A204.1 (cell line): Measurements from ENCODE around the gene PSMA3.
"Not testable (repeated sequence)": the region's sequence is repeated elsewhere in the genome, so short reads cannot be mapped to it uniquely, and the experiment has no call there.

Source experiments
- FAIRE-seq: peaks from 2 replicates; lab custom pipeline; 2012; peaks lifted over from hg19 to GRCh38; lab: Jason Lieb, UNC

The PSMA3 gene

GRCh38 chr14:58244556-58245387 lies at the start of gene PSMA3:
TSS of gene PSMA3 (plus strand) at chr14:58244843. CDS start at chr14:58244921, 78 bp downstream.
- FAIRE-seq, result peak; percentile 99

DNA sequence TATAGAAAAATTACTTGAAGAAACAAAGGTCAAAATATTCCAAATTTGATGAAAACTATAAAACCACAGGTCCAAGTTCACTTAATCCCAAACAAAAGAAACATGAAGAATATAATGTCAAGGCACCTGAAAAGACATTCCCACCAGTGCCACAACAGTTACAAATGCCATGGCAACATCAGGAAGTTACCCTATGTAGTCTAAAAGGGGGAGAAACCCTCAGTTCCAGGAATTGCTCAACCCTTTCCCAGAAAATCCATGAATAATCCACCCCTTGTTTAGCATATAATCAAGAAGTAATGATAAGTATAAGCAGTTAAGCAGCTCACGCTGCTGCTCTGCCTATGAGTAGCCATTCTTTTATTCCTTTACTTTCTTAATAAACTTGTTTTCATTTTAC lies 48.4 kb upstream of the PSMA3 start:
- no peak for FAIRE-seq

- no peak for FAIRE-seq
Measured at GRCh38 chr14:58198086-58198485, 46.6 kb upstream of the PSMA3 start.

DNA sequence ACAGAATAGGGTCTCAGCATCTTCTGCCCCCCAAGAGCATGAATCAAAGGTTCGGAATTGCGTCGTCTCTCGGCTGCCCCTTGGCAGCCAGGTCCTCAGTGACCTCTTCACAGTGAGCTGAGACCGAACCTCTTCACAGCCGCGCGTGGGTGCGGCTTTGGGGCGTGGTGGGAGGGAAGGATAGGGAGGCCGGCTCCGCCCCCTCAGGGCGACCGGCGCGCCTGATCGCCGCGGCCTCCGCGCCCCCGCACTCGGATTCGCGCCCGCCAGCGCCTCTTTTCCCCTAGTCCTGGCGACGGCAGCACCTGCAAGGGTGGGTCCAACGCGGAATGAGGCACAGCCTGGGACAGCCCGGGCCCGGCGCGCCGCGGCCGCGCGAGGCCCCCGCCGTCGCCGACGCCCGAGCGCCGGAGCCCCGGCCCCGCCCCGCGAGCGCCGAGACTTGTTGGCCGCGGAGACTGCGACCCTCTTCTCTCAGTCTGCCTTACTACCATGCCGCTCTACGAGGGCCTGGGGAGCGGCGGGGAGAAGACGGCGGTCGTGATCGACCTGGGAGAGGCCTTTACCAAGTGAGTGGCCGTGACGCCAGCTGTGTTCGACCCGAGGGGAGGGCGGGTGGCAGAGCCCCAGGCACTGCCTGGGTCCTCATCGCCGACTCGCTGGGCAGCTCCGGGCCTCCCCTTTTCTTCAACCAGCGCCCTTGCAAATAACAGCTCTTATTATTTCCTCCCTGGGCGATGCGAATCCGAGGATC lies 44.7 kb upstream of the PSMA3 start, which contains the start of gene ACTR10:
ACTR10 (plus strand) TSS at position 424 of the 754 bp plus-strand sequence; CDS start at position 493, 69 bp downstream.
- no peak for FAIRE-seq

DNA sequence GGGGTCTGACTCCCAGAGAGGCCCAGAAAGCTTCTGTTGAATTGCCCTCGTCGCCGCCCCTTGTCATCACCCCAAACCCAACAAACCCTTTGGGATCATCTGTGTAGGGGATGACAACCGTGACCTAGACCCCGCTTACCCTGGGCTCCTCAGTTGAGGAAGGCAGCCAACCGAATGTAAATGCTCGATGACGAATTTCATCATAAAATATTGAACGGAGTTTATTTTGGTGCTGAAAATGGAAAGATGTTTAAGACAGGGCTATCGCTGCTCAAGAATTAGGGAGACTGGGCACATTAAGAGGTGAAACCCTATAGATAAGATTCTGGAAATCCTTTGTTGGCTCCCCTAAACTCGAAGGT lies 44.2 kb upstream of the PSMA3 start:
- no peak for FAIRE-seq

GRCh38 chr14:58200846-58201245 lies 43.8 kb upstream of the PSMA3 start:
- no peak for FAIRE-seq

- FAIRE-seq, result no peak
Measured at GRCh38 chr14:58213176-58213575, 31.5 kb upstream of the PSMA3 start.

DNA sequence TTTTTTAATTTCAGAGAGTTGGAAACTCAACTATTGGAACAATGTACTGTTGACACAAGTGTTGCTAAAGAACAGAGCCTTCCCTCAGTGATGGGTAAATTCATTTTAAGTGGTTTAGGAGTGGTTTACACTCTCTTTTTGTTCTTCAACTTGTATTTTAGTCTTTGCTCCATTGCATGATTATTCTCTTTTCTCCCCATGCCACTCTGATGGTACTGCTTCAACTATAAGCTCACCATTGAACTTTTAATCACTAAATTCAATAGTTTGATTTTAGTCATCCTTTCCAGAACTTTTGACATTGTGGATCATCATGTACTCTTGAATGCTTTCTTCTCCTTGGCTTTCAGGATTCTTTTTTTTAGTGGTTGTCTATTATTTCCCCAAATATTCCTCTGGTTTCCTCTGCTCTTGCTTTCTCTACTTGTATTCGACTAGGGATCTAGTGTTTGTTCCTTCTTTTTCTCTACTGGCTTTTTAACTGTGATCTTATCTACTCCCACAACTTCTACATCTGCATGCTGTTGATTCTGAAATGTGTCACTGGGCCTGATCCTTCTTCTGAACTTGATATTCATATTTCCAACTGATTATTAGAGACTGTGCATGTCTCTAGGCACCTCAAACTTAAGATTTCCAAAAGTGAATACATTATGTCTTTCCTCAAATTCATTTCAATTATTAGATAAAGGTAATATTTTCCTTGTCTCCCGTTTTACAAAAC lies 29.3 kb upstream of the PSMA3 start:
- FAIRE-seq, result no peak

DNA sequence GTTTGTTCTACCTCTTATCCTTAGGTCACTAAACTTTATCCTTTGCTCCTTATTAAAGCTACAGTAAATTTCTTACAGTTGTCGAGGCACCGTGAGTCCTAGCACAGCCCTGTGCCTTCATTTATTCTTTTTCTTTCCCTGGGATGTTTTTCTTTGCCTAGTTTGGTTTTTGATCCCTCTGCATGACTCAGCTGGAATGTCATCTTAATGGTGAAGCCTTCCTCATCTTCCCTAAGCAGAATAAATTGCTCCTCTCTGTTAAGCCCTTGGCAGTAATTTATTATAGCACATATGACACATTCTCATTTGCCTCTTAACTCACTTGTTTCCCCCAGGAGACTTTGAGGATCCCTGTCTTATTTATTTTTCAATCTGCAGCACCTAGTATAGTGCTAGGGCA lies 28.1 kb upstream of the PSMA3 start:
- no peak for FAIRE-seq

- FAIRE-seq, result no peak
Measured at GRCh38 chr14:58227096-58227819, 17.4 kb upstream of the PSMA3 start.

GRCh38 chr14:58238252-58239243 lies 6.1 kb upstream of the PSMA3 start:
- no peak for FAIRE-seq

- FAIRE-seq, result peak; percentile 80
Measured at GRCh38 chr14:58239244-58240195, 5.1 kb upstream of the PSMA3 start.

DNA sequence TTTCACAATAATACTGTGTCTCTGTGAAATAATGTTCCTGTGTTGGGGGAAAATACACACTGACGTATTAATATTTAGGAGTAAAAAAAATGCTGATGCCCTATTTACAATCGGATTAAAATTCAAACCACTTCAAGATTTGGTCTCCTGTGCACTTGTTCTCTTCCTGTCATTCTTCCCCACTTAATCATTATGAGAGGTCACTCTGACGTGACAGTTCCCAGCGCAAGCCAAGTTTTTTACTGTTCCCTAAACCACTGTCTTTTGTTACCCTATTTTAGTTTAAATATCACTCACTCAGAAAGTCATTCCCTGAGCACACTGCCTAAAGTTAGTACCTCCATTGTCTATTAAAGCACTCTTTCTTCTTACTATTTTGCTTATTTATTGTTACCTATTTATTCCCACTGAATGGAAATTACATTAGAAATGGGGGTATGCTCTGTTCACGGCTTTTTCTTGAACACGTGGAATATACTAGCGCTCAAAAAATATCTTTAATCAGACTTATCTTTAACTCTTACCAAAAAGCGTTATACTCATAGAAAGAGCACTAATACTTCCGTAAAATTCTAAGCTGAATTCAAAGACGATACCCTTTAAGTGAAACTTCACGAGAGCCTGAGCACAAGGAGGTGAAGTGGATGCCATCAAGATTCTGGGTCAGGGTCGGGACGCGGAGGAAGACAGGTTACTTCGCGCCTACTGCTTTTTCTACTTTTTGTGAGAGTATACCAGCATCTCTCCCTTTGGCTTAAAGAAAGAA lies 670 bp upstream of the PSMA3 start:
- no peak for FAIRE-seq

- no peak for FAIRE-seq
Measured at GRCh38 chr14:58245562-58245961, 919 bp downstream of the PSMA3 start.

GRCh38 chr14:58249611-58250010 lies 5.0 kb downstream of the PSMA3 start:
- FAIRE-seq, result no peak

- FAIRE-seq, result no peak
Measured at GRCh38 chr14:58258156-58258555, 13.5 kb downstream of the PSMA3 start.

GRCh38 chr14:58262005-58262404 lies 17.4 kb downstream of the PSMA3 start:
- not testable (repeated sequence) for FAIRE-seq

GRCh38 chr14:58265401-58265800 lies 20.8 kb downstream of the PSMA3 start:
- FAIRE-seq, result no peak

DNA sequence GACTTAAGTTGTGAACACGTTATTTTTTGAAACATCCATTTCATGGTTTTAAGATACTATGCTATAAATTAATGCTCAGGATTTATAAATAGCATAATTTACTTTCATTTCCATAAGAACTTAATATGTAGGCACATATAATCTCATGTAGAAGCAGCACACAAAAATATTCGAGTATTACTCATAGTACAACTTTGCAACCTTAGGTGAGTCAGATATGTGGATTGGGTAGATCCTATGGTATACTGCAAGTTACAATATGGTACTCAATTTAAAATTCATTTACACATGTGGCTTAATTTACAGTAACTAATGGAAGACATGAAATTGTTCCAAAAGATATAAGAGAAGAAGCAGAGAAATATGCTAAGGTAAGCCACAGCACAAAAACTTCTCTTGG lies 26.0 kb downstream of the PSMA3 start:
- no peak for FAIRE-seq
